HepG2 (cell line): Measurements from ENCODE around the gene ULK3. TPM values are rescaled to one million over a fixed set of nuclear protein-coding genes. Genes with fewer than 3 reads are reported as not detected.

Experiments used
- AKAP8 ChIP-seq: sonication (generic); formaldehyde crosslinking; IDR thresholded peaks from 2 replicates; pipeline ENCODE4 v1.5.1; 2020; ENCODE audit warnings: mild to moderate bottlenecking, missing genetic modification reagents
- ARID5B ChIP-seq: IDR thresholded peaks from 2 replicates; pipeline ENCODE4 v1.4.0; 2020; ENCODE audit warnings: mild to moderate bottlenecking, missing genetic modification reagents
- EEA1 ChIP-seq: sonication (generic); formaldehyde crosslinking; IDR thresholded peaks from 2 replicates; pipeline ENCODE4 v1.5.1; 2020; ENCODE audit warnings: mild to moderate bottlenecking, missing genetic modification reagents, borderline replicate concordance
- GABPB1 ChIP-seq: IDR thresholded peaks from 2 replicates; pipeline ENCODE4 v1.6.1; 2016; ENCODE audit warnings: mild to moderate bottlenecking, missing genetic modification reagents, moderate library complexity, missing compliant biosample characterization
- JUN ChIP-seq: sonication (generic); formaldehyde crosslinking; IDR thresholded peaks from 2 replicates; pipeline ENCODE4 v1.4.0; 2020; ENCODE audit warnings: mild to moderate bottlenecking, missing genetic modification reagents
- MEIS1 ChIP-seq: sonication (generic); formaldehyde crosslinking; IDR thresholded peaks from 2 replicates; pipeline ENCODE4 v1.9.0; 2021; ENCODE audit warnings: mild to moderate bottlenecking, missing genetic modification reagents, moderate library complexity, borderline replicate concordance
- NR3C1 ChIP-seq: sonication (generic); formaldehyde crosslinking; IDR thresholded peaks from 2 replicates; pipeline ENCODE4 v1.4.0; 2020; ENCODE audit warnings: missing genetic modification reagents
- PBX2 ChIP-seq: IDR thresholded peaks from 2 replicates; pipeline ENCODE4 v1.6.1; 2016; ENCODE audit warnings: control low read depth
- TCF7 ChIP-seq: sonication (generic); IDR thresholded peaks from 2 replicates; pipeline ENCODE4 v1.6.1; 2016; ENCODE audit warnings: antibody characterized with exemption, low read depth
- ZFP91 ChIP-seq: sonication (generic); formaldehyde crosslinking; IDR thresholded peaks from 2 replicates; pipeline ENCODE4 v1.9.0; 2022; ENCODE audit warnings: missing genetic modification reagents, mild to moderate bottlenecking, borderline replicate concordance
- ZNF619 ChIP-seq: sonication (generic); formaldehyde crosslinking; IDR thresholded peaks from 2 replicates; pipeline ENCODE4 v1.4.0; 2020; ENCODE audit warnings: mild to moderate bottlenecking, missing genetic modification reagents
- ZNF788 ChIP-seq: sonication (generic); formaldehyde crosslinking; IDR thresholded peaks from 2 replicates; pipeline ENCODE4 v1.5.0; 2020; ENCODE audit warnings: mild to moderate bottlenecking, missing genetic modification reagents, borderline replicate concordance
- ZNF792 ChIP-seq: IDR thresholded peaks from 2 replicates; pipeline ENCODE4 v1.6.1; 2016
- polyA plus RNA-seq, 8 experiments: library from polyadenylated mRNA; depleted of rRNA in 3 of 8; stranded (reverse) in 7 of 8; unstranded in 1 of 8; fragments of >200 nt; fragmentation: Illumina TruSeq in 4 of 8; extraction: Trizol in 4 of 8; gene quantifications; 2 replicates each; pipeline versions ENCODE4 v1.2.1 to v1.2.3, GENCODE V29; 2011 to 2016; ENCODE audit warnings: low read depth in 4 of 8, missing spikeins in 1 of 8, mixed read lengths in 1 of 8; ENCODE audit not compliant: insufficient read depth in 1 of 8
- total RNA-seq, 5 experiments: library from RNA; depleted of rRNA; stranded (reverse); fragments of >200 nt; fragmentation: Illumina TruSeq; extraction: Trizol; gene quantifications; 2 replicates each; pipeline ENCODE4 v1.2.3, GENCODE V29; 2016; ENCODE audit warnings: low read depth in 1 of 5
- TF ChIP-seq, protein P1 (sequence below): sonication (generic); formaldehyde crosslinking; conservative IDR thresholded peaks from 2 replicates; pipeline ENCODE4 v1.4.0; 2020; ENCODE audit warnings: missing genetic modification reagents
- TF ChIP-seq, protein P2 (sequence below): sonication (generic); formaldehyde crosslinking; IDR thresholded peaks from 2 replicates; pipeline ENCODE4 v1.4.0; 2020; ENCODE audit warnings: missing genetic modification reagents, borderline replicate concordance

ULK3 gene
- total and polyA plus RNA-seq, 2 of the 13 experiments (the other 11 are each of a cell fraction or from before 2014, with no cell fraction given): 15.2 to 23.7 TPM

GRCh38 chr15:74799856-74800558 is 42.9 kb downstream of the ULK3 start (continued):
- TF ChIP-seq PBX2 (CRISPR knock-in tag): no peak
- TF ChIP-seq GABPB1 (CRISPR knock-in tag): peak; percentile 39; the same call in 1 of the 2 replicates
- TF ChIP-seq, protein P1, sequence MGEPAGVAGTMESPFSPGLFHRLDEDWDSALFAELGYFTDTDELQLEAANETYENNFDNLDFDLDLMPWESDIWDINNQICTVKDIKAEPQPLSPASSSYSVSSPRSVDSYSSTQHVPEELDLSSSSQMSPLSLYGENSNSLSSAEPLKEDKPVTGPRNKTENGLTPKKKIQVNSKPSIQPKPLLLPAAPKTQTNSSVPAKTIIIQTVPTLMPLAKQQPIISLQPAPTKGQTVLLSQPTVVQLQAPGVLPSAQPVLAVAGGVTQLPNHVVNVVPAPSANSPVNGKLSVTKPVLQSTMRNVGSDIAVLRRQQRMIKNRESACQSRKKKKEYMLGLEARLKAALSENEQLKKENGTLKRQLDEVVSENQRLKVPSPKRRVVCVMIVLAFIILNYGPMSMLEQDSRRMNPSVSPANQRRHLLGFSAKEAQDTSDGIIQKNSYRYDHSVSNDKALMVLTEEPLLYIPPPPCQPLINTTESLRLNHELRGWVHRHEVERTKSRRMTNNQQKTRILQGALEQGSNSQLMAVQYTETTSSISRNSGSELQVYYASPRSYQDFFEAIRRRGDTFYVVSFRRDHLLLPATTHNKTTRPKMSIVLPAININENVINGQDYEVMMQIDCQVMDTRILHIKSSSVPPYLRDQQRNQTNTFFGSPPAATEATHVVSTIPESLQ: no peak
- peak; percentile 43; the same call in 1 of the 2 replicates for TF ChIP-seq ZFP91 (CRISPR knock-in tag)
- 0 out of 2 replicates have a peak, but pooled peaks have one; percentile 18 for TF ChIP-seq ARID5B
- TF ChIP-seq TCF7: no peak
- TF ChIP-seq ZNF792 (CRISPR knock-in tag): 0 out of 2 replicates have a peak, but pooled peaks have one; percentile 48
- TF ChIP-seq, protein P2, sequence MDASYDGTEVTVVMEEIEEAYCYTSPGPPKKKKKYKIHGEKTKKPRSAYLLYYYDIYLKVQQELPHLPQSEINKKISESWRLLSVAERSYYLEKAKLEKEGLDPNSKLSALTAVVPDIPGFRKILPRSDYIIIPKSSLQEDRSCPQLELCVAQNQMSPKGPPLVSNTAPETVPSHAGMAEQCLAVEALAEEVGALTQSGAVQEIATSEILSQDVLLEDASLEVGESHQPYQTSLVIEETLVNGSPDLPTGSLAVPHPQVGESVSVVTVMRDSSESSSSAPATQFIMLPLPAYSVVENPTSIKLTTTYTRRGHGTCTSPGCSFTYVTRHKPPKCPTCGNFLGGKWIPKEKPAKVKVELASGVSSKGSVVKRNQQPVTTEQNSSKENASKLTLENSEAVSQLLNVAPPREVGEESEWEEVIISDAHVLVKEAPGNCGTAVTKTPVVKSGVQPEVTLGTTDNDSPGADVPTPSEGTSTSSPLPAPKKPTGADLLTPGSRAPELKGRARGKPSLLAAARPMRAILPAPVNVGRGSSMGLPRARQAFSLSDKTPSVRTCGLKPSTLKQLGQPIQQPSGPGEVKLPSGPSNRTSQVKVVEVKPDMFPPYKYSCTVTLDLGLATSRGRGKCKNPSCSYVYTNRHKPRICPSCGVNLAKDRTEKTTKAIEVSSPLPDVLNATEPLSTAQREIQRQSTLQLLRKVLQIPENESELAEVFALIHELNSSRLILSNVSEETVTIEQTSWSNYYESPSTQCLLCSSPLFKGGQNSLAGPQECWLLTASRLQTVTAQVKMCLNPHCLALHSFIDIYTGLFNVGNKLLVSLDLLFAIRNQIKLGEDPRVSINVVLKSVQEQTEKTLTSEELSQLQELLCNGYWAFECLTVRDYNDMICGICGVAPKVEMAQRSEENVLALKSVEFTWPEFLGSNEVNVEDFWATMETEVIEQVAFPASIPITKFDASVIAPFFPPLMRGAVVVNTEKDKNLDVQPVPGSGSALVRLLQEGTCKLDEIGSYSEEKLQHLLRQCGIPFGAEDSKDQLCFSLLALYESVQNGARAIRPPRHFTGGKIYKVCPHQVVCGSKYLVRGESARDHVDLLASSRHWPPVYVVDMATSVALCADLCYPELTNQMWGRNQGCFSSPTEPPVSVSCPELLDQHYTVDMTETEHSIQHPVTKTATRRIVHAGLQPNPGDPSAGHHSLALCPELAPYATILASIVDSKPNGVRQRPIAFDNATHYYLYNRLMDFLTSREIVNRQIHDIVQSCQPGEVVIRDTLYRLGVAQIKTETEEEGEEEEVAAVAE (CRISPR knock-in tag): peak; percentile 59; the same call in 1 of the 2 replicates
- TF ChIP-seq MEIS1 (CRISPR knock-in tag): peak; percentile 53; the same call in 1 of the 2 replicates
- peak; percentile 32; the same call in 1 of the 2 replicates for TF ChIP-seq ZNF788 (CRISPR knock-in tag)
- no peak for TF ChIP-seq AKAP8 (CRISPR knock-in tag)
- TF ChIP-seq EEA1 (CRISPR knock-in tag): no peak
- no peak for TF ChIP-seq JUN (CRISPR knock-in tag)
- TF ChIP-seq NR3C1 (CRISPR knock-in tag): no peak
- 0 out of 2 replicates have a peak, but pooled peaks have one; percentile 51 for TF ChIP-seq ZNF619 (CRISPR knock-in tag)
